Stimulated activated CD4-positive, alpha-beta T cell treated with anti-CD3 and anti-CD28 coated beads, Interleukin-12 subunit alpha, Interleukin-12 subunit beta, amount 100 ng/mL, for 48 hours (primary cell): ENCODE data around the gene SRM.
"Not testable (repeated sequence)": the region's sequence is repeated elsewhere in the genome, so short reads cannot be mapped to it uniquely, and the experiment has no call there.

Source experiments
- DNase-seq, 3 donors: peaks; one replicate each; pipeline ENCODE4 v3.0.0-alpha.2; 2020; ENCODE audit warnings: low read depth in 2 of 3, low spot score in 1 of 3

Gene SRM

GRCh38 chr1:11059968-11060830 lies at the start of gene SRM:
Gene SRM (minus strand): TSS chr1:11060018. CDS start chr1:11059943, 75 bp downstream.
- DNase-seq = peak; percentile 82 to 88 (median 85)

- DNase-seq = no peak
Measured at GRCh38 chr1:11109047-11109760, 49.4 kb upstream of the SRM start.

GRCh38 chr1:11107599-11107998 lies 47.8 kb upstream of the SRM start:
- no peak for DNase-seq

GRCh38 chr1:11105586-11105985 lies 45.8 kb upstream of the SRM start:
- DNase-seq = no peak

- DNase-seq = no peak
Measured at GRCh38 chr1:11101347-11101746, 41.5 kb upstream of the SRM start.

- not testable (repeated sequence) for DNase-seq
Measured at GRCh38 chr1:11100806-11101205, 41.0 kb upstream of the SRM start.

GRCh38 chr1:11100149-11100493 lies 40.3 kb upstream of the SRM start:
- no peak for DNase-seq

- peak; percentile 92 to 93 (median 93) for DNase-seq
Measured at GRCh38 chr1:11099310-11100148, 39.7 kb upstream of the SRM start, which contains the start of gene EXOSC10. Gene EXOSC10 (minus strand): TSS chr1:11099869. CDS start chr1:11099831, 38 bp downstream.

- DNase-seq = no peak
Measured at GRCh38 chr1:11098931-11099309, 39.1 kb upstream of the SRM start.

GRCh38 chr1:11083784-11084183 lies 24.0 kb upstream of the SRM start:
- not testable (repeated sequence) for DNase-seq

- no peak for DNase-seq
Measured at GRCh38 chr1:11080931-11081330, 21.1 kb upstream of the SRM start.

GRCh38 chr1:11078631-11079030 lies 18.8 kb upstream of the SRM start:
- DNase-seq = no peak

- DNase-seq = not testable (repeated sequence)
Measured at GRCh38 chr1:11073398-11073797, 13.6 kb upstream of the SRM start.

- DNase-seq = no peak
Measured at GRCh38 chr1:11072216-11072917, 12.5 kb upstream of the SRM start.

GRCh38 chr1:11071463-11072215 lies 11.8 kb upstream of the SRM start:
- no peak for DNase-seq

- no peak for DNase-seq
Measured at GRCh38 chr1:11070876-11071275, 11.1 kb upstream of the SRM start.

GRCh38 chr1:11068600-11069473 lies 9.0 kb upstream of the SRM start:
- no peak for DNase-seq

- DNase-seq = no peak
Measured at GRCh38 chr1:11067716-11068599, 8.1 kb upstream of the SRM start.
